Stimulated activated CD4-positive, alpha-beta T cell treated with anti-CD3 and anti-CD28 coated beads, Interleukin-4, amount 100 ng/mL, for 48 hours (primary cell): ENCODE data around the gene SHISA2.

Experiments
- DNase-seq, 2 donors: peaks; one replicate each; pipeline ENCODE4 v3.0.0-alpha.2; 2020; ENCODE audit warnings: low read depth in 2 of 2

SHISA2 gene

DNA sequence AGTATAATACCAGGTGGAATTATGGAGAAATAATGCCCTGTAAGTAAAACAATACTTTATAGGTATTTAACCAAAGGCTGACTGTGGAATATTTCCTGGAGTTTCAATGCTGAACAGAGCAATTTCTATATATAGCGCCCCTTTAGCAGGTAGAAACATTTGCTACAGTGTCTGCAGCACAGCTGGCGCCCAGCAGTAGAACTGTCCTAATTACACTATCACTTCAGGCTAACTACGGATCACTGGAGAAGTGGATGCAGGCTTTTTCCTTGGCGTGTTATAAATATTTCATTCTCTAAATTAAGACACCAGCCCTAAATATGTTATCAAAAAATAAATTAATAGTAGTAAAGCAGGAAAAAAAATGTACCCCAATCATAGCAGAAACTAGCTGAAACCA lies 3.1 kb downstream of the SHISA2 start:
- no peak for DNase-seq

DNA sequence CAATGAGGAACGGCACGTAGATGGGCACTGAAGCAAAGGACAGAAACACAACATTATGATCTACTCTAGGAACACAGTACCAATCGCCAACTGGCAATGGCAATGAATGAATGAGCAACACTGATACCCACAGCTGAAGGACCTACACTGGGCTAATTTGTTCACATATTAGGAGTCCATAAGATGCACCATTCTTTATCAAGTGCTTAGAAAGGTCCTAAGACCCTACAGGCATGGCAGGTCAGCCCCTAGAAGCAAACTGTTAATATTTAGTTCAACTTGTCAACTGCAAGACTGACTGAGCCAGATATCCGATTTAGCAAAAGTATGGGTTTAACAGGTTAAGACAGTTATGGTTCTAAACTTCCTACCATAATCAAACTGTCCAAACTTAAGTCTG lies 4.8 kb downstream of the SHISA2 start:
- DNase-seq, result no peak

DNA sequence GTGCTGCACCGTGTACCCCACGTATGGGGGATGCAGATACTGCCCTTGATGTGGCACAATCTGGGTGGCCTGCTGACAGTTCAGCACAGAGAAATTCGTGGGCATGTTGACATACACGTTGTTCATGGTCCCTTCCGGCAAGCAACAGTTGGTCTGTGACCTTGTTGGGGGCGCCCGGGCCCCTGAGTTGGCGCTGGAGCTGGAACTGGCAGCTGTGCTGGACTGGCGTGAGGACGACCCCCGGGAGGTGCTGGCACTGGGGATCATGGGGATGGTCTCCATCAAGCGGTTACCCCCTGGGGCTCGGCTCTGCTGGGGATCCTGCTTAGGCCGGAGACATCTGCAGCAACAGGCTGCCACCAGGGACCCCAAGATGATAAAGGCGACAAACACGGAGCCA lies 5.2 kb downstream of the SHISA2 start:
- no peak for DNase-seq

DNA sequence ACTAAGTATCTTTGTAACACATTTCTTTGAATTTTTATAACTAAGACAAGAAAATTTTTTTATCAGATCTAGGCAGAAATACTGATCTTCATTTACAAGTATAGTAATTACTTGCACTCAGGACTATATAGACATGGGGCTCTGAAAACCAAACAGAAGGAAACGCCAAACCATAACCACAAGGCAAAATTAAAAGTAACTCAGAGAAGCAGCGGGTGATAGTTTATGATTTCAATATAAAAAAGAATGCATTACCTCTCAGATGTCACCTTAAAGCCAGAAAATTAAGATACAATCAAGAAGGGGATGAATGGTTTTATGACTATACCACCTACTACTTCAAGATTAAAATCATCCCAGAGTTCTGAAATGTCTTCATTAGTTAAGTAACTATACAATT lies 6.7 kb downstream of the SHISA2 start:
- no peak for DNase-seq

DNA sequence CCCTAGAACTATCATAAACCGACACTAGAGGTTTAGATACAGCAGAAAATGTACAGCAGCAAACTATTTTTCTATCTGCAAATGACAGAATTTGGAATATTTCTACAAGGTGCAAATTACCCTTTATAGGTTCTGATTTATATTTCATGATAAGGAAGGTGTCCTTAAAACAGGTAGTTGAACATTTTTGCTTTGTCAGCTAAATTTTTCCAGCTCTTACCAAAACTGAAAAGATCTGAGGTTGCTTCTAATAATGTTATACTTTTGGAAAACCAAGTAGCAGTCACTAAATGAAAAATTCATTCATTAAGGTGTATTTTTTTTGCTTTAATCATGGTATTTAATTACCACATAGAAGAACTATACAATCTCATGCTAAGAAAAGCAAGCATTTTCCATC lies 9.0 kb downstream of the SHISA2 start:
- no peak for DNase-seq

DNA sequence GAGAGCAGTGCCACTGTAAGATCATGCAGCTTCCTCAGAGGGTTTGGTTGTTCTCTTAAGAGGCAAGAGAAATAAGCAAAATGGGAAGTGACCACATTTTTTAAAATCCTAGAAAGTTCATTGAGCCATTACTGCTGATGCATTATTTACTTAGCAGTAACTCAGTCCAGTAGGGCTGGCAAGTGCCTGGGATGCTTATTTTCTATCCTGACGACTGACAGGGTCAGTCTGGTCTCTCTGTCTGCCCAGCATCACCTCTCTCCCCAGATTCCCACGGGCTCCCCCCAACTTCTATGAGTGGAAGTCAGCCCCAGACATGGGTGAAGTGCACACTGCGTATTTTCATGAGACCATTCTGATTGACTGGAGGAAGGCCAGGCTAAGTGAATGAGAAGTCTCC lies 10.4 kb downstream of the SHISA2 start:
- DNase-seq, result no peak

DNA sequence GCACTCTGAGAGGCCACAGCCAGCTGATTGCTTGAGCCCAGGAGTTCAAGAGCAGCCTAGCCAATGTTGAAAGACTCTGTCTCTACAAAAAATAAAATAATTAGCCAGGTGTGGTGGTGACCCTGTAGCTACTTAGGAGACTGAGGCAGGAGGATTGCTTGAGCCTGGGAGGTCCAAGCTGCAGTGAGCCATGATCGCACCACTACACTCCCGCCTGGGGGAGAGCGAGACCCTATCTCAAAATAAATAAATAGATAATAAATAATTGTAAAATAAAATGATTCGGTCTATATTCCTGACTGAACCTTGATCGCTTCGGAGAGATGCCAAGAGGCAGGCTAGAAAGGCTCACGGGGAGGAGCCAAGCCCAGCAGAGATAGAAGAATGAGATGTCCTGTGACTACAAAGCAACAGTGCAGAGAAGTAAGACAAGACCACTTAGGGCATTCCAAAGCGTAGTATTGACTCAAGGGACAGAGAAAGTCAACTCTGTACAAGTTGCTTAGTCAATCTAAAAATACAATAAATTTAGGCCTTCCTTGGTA lies 12.8 kb downstream of the SHISA2 start:
- no peak for DNase-seq

DNA sequence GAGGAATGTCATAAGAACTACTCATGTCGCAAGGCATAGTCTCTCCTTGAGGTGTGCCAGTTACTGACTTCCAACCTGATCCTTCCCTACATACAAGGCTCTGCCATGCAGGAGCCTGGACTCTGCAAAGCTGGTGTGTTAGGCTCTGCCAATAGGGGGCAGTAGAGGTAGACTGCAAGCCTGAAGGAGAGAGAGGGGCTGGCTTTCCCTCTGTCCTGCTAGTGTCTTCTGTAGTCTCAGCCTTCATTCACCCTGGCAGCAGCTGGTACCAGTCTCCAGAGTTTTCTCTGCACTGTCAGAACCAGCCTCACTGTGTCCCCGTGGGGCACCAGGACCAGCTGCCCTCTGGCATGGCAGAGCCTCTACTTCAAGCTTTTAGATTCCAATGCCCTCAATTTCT lies 14.5 kb downstream of the SHISA2 start:
- DNase-seq, result peak; percentile 12 to 22

DNA sequence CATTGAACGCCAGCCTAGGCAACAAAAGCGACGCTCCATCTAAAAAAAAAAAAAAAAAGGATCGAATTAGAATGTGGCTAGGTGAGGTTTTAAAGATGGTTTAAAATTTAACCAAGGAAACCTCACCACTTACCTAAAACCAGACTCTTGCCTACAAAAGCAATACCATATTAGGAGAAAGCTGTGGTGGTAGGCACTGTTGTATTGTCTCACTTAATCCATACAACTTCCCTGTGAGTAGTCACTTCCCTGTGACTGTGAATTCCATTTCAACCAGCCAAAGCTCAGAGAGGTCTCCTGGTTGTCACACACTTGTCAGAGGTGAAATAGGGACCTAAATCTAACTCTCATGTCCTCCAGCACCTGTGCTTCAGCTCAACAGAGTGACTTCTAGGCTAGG lies 15.4 kb downstream of the SHISA2 start:
- DNase-seq, result no peak

DNA sequence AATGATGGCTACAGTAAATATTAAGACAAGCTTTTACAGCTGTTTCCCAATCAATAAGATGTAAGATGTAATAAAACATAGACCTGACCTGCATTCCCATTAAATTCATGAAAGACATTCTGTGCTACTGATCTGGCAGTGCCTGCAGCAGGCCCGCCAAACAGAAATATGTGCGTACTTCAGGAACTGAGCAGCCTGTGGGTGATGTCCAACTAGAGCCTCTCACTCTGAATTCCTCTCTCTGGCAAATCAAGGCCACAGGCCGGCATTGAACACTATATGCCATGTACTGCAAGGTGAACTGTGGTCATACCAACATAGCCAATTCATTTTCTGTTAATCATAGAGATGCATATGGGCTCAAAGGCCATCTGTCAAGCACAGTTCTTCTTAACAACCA lies 17.8 kb downstream of the SHISA2 start:
- no peak for DNase-seq

DNA sequence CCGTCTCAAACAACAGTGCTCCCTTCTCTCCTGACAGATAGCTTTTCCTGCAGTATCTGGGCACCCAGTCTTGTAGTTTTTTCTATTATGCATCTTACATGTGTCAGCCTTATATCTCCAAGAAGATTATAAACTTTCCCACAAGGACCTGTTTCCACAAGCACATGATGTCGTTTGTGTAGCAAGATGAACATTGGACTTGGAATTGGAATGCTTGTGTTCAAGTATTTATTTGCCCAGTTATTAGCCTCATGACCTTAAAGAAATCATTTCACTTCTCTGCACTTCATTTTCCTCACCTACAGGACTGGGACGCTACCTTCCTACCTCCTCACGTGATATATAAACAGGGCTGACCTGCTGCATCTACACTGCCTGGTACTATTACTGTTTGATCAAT lies 21.5 kb downstream of the SHISA2 start:
- no peak for DNase-seq

DNA sequence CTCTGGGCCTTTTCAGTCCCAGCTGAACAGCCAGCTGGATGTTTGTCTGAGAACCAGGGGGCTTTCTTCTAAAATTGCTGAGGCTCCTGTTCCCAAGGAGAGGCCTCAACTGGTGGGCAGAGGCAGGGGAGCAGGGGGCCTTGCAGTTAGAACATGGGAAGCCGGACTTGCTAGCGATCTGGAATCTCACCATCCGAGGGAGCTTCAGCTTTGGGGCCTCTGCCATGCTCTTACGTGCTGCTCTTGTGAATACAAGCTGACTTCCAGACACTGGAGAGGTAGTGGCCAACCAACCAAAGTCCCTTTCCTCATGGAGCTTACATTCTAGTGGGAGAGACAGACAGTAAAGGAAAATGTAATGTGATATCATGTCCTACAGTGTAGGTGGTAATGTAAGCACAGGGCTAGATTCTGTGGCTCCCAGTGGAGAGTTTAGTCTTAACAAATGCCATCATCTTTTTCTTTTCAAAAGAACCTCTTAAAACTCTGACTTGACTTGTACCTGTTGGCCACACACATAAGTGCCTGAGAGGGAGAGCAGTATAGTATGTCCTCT lies 22.2 kb downstream of the SHISA2 start:
- DNase-seq, result no peak

DNA sequence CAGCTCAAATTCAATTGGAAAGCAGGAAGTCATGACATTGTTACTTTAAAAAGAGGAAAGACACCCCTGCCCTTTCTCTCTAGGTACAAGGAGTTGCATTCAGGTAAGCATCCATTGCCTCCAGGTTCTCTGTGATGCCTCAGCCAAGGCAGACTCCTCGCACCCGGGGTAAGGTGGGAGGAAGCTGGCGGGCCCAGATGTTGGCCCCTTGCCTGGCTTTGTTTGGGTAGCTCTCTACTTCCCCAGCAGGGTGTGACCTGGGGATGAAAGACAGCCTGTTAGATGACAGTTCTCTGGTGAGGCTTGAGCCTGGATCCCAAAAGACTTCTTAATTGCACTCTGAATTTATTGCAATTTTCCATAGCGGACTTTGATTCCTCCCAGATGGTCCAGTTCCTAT lies 25.6 kb downstream of the SHISA2 start:
- DNase-seq, result no peak

DNA sequence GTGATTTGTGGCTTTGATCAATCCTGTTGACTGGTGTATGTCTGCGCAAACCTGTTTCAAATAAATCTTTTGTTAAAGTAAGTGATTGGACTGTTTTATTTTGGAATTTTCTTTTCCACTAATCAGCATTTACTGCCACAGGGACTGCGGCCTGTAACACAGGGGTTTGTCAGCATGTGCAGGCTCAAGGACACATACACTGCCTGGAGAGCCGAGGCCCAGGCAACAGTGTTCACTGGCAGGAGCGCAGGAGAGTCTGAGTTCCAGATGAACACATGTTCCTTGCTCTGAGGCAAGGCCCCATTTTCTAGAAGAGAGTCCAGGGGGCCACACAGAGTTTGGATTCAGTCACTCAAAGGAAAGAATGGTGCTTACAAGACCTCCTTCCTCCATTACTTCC lies 26.0 kb downstream of the SHISA2 start:
- no peak for DNase-seq

DNA sequence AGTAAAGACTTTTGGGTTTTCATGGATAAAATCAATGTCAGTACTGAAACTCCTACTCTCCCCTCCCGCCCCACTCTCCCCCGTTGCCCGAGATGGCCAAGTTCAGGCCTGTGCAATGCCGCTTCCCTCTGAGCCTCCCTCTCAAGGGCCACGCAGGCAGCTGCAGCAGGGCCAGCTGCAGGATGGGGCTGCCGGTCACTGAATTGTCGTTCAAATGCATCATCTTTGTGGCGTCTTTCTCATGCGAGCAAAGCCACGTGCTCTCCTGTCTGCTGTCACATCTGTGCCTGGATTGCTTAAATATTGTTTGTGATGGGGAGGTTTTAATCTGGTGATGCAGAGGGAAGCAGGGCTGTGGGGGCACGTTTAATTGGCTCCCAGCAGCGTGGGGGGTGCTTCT lies 26.6 kb downstream of the SHISA2 start:
- no peak for DNase-seq

DNA sequence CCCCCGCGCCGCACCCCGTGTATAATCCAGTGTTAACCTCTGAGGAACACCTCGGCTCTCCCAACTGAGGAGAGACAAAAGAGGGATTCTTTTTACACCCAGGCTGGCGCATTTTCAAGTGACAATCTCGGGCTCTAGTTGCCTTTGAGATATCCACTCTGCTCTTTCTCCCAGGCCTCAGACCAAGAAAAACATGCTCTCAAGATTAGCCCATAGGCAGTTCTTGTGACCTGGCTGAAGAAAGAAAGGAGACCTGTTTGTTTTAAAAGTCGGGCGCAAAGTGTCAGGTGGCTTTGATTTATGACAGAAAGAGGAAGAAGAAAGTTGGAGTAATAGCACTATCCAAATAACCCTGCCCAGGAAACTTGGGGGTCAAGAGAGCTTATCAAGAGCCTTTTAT lies 27.3 kb downstream of the SHISA2 start:
- DNase-seq, result no peak

DNA sequence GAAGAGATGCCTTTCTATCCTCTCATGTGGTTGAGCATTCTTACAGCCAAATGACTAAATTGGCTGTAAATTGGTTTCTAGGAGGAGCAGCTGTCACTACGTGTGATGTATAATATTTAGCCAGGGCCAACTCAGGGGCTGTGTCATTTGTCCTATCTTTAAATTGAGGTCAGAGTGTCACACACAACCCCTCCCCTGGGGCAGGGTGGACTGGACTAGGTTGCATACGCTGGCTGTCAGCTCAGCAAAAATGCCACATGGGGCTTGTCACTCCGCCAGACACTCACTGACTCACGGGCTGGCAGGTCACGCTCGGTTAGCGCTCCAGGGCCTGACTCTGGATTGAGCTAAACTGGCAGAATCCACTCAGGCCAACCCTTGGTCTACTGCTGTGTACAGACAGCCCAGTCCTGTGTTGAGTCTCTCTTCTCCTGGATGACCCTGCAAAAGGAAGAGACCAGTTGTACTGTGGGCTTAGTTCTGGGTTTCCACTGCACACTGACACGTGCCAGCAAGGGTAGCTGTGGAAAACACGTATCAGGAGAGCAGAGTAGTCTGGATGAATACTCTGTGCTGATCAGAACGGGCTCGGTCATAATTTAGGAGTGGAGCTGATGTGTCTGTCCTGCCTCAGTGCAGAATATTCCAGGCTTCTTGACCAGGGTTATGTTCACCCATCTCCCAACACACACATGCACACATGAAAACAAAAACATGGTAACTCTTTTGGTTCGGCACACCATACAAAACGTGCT lies 29.1 kb downstream of the SHISA2 start:
- DNase-seq, result no peak

DNA sequence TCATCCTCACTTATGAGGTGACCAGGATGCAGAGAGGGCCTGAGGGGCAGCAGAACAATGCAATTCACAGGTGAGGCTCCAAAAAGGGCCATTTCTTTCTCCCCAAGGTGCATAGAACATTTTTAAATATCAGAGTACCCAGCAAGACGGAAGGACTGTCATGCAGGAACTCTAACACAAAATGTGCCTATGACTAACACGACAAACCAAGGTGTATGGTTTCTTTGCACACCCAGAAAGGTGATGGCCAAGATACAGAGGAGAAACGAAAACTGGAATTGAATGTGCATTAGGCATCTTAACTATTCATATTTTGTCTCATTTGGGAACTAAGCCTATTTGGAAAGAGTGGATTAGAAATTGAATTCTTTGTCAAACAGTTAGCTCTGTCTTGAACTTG lies 29.9 kb downstream of the SHISA2 start:
- DNase-seq, result no peak

DNA sequence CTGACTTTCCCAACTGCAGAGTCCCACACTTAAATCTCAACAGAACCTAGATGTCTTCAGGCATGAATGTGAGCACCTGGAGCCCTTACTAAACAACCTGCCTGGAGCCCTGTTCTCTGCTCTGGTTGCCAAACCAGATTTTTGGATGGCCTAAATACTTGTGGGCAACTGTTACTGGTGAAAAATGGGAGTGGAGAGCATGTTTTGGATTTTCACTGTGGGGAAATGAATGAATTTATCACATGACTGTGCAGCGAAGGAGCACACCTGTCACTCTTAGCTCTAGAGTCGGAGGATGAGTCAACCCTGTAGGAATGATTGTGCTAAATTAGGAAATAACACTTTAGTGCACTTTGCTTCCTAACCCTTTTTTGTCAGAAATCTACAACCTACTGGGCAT lies 30.3 kb downstream of the SHISA2 start:
- no peak for DNase-seq

DNA sequence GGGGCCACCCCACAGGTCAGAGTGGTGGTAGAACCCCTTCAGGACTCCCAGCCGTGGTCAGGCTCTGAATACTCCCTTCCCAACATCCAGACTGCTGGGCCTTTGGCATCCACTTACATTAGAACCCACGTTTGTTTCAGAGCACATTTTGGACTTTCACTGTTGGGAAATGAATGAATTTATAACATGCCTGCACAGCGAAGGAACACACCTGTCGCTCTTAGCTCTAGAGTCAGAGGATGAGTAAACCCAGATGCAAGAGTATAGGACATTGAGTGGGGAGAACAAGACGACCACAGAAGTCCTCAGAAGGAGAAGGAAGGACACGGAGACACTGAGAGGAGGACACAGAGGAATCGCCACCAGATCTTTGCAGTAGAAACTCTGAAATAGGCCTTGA lies 30.9 kb downstream of the SHISA2 start:
- no peak for DNase-seq

DNA sequence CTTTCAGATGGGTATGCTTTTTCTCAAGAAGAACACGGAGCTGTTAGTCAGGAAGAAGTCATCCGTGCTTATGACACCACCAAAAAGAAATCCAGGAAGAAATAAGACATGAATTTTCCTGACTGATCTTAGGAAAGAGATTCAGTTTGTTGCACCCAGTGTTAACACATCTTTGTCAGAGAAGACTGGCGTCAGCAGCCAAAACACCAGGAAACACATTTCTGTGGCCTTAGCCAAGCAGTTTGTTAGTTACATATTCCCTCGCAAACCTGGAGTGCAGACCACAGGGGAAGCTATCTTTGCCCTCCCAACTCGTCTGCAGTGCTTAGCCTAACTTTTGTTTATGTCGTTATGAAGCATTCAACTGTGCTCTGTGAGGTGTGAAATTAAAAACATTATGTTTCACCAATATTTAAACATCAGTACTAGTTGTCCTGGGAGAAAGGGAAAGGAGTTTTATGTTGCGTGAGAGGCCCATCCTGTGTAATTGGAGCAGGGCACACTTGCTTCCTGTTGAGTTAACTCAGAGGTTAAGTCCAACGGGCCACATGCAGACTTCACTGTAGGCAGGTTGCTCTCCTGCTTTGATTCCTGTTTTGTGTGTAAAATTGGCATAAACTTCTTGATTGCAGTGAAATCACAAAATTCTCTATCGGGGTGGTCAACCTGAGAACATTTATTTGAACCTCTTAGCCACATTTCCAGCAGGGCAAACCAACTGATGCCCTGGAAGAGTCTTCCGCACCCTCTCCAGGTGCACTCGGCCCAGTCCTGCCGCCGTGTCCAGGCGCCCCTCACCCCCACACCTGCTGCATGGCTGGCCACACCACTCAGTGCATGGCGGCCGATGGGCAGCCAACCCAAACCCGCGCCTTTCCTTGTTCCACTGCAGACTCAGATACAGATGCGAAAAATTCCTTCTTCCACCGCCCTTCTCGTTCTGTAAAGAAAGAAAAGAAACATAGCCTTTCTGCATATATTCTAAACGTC lies 31.6 kb downstream of the SHISA2 start:
- DNase-seq, result no peak

DNA sequence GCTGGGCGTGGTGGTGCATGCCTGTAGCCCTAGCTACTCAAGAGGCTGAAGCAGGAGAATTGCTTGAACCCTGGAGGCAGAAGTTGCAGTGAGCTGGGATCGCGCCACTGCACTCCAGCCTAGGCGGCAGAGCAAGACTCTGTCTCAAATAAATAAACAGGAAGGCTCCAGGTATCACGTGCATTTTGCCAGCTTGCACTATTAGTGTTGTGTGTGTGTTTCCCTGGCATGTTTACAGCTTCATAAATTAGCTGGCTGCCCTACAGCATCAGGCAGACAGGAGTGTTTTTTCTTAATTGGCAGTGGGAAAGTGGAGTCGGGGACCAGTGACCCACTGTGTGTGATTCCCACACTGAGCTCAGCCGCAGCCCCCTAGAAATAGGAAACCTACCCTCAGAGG lies 32.6 kb downstream of the SHISA2 start:
- no peak for DNase-seq
